Osteocyte (in vitro differentiated cells): ENCODE measurements around the gene TMEM208. TPM values are rescaled to one million over a fixed set of nuclear protein-coding genes. Genes with fewer than 3 reads are reported as not detected.

Source experiments
- DNase-seq: peaks from one replicate; pipeline ENCODE4 v3.0.0; 2021; ENCODE audit warnings: mixed read lengths; ENCODE audit not compliant: unreplicated experiment; ENCODE audit errors: extremely low spot score
- H3K27ac Mint-ChIP-seq: one replicate; pipeline ENCODE4 v1.8.0; 2021; ENCODE audit warnings: mild to moderate bottlenecking, mixed read lengths; ENCODE audit not compliant: unreplicated experiment
- H3K27me3 Mint-ChIP-seq: one replicate; pipeline ENCODE4 v1.8.0; 2021; ENCODE audit warnings: mixed read lengths; ENCODE audit not compliant: unreplicated experiment
- H3K36me3 Mint-ChIP-seq: one replicate; pipeline ENCODE4 v1.8.0; 2021; ENCODE audit warnings: mixed read lengths; ENCODE audit not compliant: unreplicated experiment
- H3K4me1 Mint-ChIP-seq: one replicate; pipeline ENCODE4 v1.8.0; 2021; ENCODE audit warnings: mixed read lengths; ENCODE audit not compliant: unreplicated experiment
- H3K4me3 Mint-ChIP-seq: one replicate; pipeline ENCODE4 v1.8.0; 2021; ENCODE audit warnings: mild to moderate bottlenecking, moderate library complexity, mixed read lengths; ENCODE audit not compliant: unreplicated experiment
- H3K9me3 Mint-ChIP-seq: one replicate; pipeline ENCODE4 v1.8.0; 2021; ENCODE audit warnings: mixed read lengths; ENCODE audit not compliant: unreplicated experiment
- CTCF ChIP-seq: fragments of 200-600 bp; sonication (generic); IDR thresholded peaks from 2 replicates; pipeline ENCODE4 v1.5.0; 2021; ENCODE audit warnings: antibody characterized with exemption, mild to moderate bottlenecking, moderate library complexity
- total RNA-seq: library from RNA; stranded (reverse); gene quantifications from 2 replicates; pipeline ENCODE4 v1.2.1, GENCODE V29; 2021

The TMEM208 gene
- total RNA-seq, 1 donor from 2014 or later: 41.0 TPM

DNA sequence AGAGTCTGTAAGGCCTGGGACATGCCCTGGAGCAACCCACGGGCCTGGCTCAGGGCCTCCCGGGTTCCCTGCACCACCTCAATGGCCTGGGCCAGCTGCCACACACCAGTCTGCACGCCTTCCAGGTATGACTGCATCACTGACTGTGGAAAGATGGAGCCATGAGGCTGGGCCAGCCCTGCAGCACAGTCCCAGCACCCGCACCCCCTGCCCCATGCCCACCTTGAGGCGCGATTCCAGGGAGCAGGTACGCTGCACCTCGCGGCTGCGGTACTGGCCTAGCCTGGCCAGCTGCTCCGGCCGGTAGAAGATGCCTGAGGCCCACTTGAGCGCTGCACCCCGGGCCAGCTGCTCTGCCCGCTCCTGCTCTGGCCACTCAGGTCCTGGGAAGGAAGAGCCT, 38.1 kb upstream of the TMEM208 start:
- TF ChIP-seq CTCF: no peak
- no peaks in the 10 kb centered on the region for H3K9me3 Mint-ChIP-seq

GRCh38 chr16:67190041-67190440, 36.9 kb upstream of the TMEM208 start, which contains the start of gene EXOC3L1:
Gene EXOC3L1 (minus strand): TSS chr16:67190136. CDS start chr16:67189676, 460 bp downstream.
- TF ChIP-seq CTCF: no peak
- Mint-ChIP-seq H3K36me3 (peaks cover 4% of the 10 kb centered on the region), H3K27me3 (no peaks in the 10 kb centered on the region), H3K4me3 (no peak within 1 kb of the TSS), H3K4me1 (peaks cover 33% of the 10 kb centered on the region), H3K9me3 (no peaks in the 10 kb centered on the region), H3K27ac (no peak within 1 kb of the TSS)
- no peak for DNase-seq

More for the DNA sequence above, 38.1 kb upstream of the TMEM208 start:
- H3K27me3 Mint-ChIP-seq: no peaks in the 10 kb centered on the region
- H3K4me1 Mint-ChIP-seq: peaks cover 33% of the 10 kb centered on the region
- H3K4me3 Mint-ChIP-seq: no peak overlapping the region
- H3K27ac Mint-ChIP-seq: no peak overlapping the region
- DNase-seq: no peak
- no peaks in the 10 kb centered on the region for H3K36me3 Mint-ChIP-seq

DNA sequence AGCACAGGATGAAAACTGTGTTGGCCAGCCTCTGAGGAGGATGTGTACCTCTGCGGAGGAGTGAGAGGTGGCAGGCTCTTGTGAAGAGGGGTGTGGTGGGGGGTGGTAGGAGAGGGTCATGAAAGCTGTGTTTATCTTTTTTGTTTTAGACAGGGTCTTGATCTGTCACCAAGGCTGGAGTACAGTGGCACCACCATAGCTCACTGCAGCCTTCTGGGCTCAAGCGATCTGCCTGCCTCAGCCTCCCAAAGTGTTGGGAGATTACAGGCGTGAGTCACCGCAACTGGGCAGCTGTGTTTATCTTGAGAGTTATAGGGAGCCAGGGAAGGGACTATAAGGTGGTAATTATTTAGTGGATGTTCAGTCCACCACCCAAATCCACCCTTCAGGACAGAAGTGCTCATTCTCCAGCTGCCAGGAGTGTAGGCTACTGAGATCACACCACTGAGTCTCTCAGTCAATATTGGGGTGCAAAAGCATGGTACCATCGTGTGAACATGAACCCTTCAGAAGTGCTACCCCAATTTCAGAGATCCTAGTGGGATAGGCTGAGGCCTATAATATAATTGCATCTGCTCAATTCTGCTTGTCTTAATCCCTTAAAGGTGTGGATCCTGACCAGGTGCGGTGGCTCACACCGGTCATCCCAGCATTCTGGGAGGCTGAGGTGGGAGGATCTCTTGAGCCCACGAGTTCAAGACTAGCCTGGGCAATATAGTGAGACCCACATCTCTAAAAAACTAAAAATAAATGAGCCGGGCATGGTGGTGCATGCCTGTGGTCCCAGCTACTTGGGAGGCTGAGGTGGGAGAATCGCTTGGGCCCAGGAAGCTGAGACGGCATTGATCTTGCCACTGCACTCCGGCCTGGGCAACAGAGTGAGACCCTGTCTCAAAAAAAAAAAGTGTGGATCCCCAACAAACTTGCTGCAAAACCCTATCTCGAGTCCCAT, 36.2 kb upstream of the TMEM208 start:
- Mint-ChIP-seq H3K27me3 (no peaks in the 10 kb centered on the region), H3K4me1 (peaks cover 27% of the 10 kb centered on the region), H3K4me3 (peak overlapping the region; percentile 34), H3K9me3 (no peaks in the 10 kb centered on the region), H3K27ac (no peak overlapping the region), H3K36me3 (peaks cover 6% of the 10 kb centered on the region)
- TF ChIP-seq CTCF: no peak
- DNase-seq: no peak

DNA sequence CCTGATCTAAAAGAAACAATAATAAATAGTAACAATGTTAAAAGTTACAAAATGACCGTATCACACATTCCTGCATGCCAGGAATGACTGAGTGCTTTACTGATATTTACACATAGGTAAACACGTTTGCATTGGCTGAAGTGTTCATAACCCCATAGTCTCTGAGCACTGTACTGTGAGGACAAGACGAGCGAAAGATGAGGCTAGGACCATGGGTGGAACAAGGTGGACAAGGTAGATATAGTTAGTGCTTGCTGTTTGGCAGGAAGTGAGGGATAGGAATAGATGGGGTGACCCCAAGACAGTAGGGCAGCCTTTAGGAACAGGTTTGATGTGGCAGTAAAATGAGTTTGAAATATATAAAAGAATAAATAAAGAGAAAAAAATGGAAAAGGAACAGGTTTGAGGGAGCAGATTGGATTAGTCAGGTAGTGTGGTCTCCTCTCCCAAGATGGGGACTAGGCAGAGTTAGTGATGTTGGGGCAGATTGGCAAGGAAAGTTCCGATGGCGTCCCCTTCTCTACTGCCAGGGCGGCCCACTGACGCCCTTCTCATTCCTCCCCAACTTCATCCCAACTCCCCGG, 35.4 kb upstream of the TMEM208 start:
- Mint-ChIP-seq H3K27me3 (no peaks in the 10 kb centered on the region), H3K4me3 (peak overlapping the region; percentile 84), H3K9me3 (no peaks in the 10 kb centered on the region), H3K27ac (peak overlapping the region; percentile 39), H3K4me1 (peaks cover 26% of the 10 kb centered on the region), H3K36me3 (peaks cover 14% of the 10 kb centered on the region)
- DNase-seq: no peak
- TF ChIP-seq CTCF: no peak
